Esophagus muscularis mucosa (tissue), 4 donors: Measurements from ENCODE around the gene HES1. TPM values are rescaled to one million over a fixed set of nuclear protein-coding genes. Genes with fewer than 3 reads are reported as not detected.

ENCODE experiments used
- DNase-seq: peaks from one replicate; pipeline ENCODE4 v3.0.0-alpha.2; 2017; ENCODE audit errors: extremely low spot score
- H3K27ac ChIP-seq, 4 donors: fragments of 200-600 bp; sonication (generic); replicated peaks in 1 of 4; 1 replicate in 3 of 4; 2 replicates in 1 of 4; pipeline ENCODE4 v1.5.1; 2016 to 2019; ENCODE audit warnings: mild to moderate bottlenecking in 1 of 4
- H3K27me3 ChIP-seq, 4 donors: fragments of 200-600 bp; sonication (generic); one replicate each; pipeline versions ENCODE4 v1.5.1 to v1.6.0; 2016 to 2019
- H3K36me3 ChIP-seq, 4 donors: fragments of 200-600 bp; sonication (generic); one replicate each; pipeline ENCODE4 v1.5.1; 2016 to 2019
- H3K4me1 ChIP-seq, 4 donors: fragments of 200-600 bp; sonication (generic); one replicate each; pipeline ENCODE4 v1.5.1; 2016 to 2019
- H3K4me3 ChIP-seq, 4 donors: fragments of 200-600 bp; sonication (generic); 1 replicate in 2 of 4; 2 replicates in 2 of 4; pipeline ENCODE4 v1.5.1; 2016 to 2019; ENCODE audit warnings: mild to moderate bottlenecking in 4 of 4, moderate library complexity in 1 of 4
- H3K9me3 ChIP-seq, 4 donors: fragments of 200-600 bp; sonication (generic); 1 replicate in 3 of 4; 2 replicates in 1 of 4; pipeline ENCODE4 v1.5.1; 2016 to 2019
- EP300 ChIP-seq: sonication (generic); formaldehyde crosslinking; IDR thresholded peaks from one replicate; pipeline ENCODE4 v1.6.1; 2017; ENCODE audit warnings: antibody characterized with exemption
- POLR2A ChIP-seq: fragments of 450-650 bp; IDR thresholded peaks from one replicate; pipeline ENCODE4 v1.6.1; 2017; ENCODE audit warnings: antibody characterized with exemption, moderate library complexity, mild to moderate bottlenecking, low read depth
- POLR2AphosphoS5 ChIP-seq, 2 donors: sonication (generic); formaldehyde crosslinking; IDR thresholded peaks; one replicate each; pipeline ENCODE4 v1.6.1; 2017; ENCODE audit warnings: antibody characterized with exemption in 2 of 2
- WGBS: methylation state at CpG from one replicate; pipeline ENCODE4 v1.1.5; 2018; 5-methylcytosine and 5-hydroxymethylcytosine counted together
- intact Hi-C: fragments of 100-400 bp; cut with DNase I; formaldehyde crosslinking; loops from one replicate; pipeline ENCODE4 v1.15.1; 2023
- total RNA-seq, 4 donors: library from RNA; depleted of rRNA; stranded (reverse); fragments of >200 nt; gene quantifications; one replicate each; pipeline versions ENCODE4 v1.1.0 to v1.2.1, GENCODE V29; 2016
- TF ChIP-seq, protein P1 (sequence below), 3 experiments: fragments of 200-600 bp in 2 of 3; fragments of 450-650 bp in 1 of 3; sonication (generic) in 2 of 3; IDR thresholded peaks; one replicate each; pipeline ENCODE4 v1.5.1; 2017 to 2019; ENCODE audit warnings: antibody characterized with exemption in 3 of 3, mild to moderate bottlenecking in 2 of 3, moderate library complexity in 1 of 3

Gene HES1
- total RNA-seq, 4 donors from 2014 or later = 12.0 to 32.3 (median 26.9) TPM

DNA sequence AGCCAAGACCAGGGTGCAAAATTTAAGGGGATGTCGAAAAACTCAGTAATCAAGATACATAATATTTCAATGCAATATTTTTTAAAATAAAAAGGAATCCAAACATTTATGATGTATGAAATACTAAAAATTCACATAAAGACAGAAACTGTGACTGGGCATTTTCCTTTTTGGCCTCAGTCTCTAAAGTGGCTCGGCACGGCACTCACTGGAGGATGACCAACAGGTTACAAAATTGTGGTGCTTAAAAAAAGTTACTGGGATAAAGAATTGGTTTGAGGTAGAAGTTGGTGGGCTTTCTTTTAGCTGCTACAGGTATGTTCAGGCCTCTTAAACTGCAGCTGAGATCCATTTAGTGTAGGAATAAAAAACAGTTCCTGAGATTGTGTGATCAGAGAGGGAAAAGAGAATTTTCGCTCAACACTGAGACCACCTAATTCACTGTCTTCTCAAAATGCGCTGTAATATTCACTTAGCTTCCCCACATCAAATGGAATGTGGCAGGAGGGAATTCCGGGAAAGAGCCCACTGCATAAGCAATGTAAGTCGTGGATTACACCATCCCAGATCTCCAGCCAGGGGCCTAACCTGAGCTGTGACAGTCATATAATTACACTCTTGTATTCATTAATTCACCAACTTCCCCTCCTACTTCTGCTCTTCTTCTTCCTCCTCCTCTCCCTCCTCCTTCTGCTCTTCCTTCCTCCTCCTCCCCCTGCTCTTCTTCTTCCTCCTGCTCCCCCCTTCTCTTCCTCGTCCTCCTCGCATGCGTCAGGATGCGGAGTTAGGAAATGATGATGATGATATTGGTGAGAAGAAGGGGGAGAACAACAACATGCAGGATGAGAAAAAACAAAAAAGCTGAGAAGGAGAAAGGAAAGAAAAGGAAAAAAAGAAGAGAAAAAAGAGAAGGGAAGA, 45.9 kb downstream of the HES1 start:
- no peaks in the 10 kb centered on the region for H3K4me1 ChIP-seq
- no peak overlapping the region for H3K4me3 ChIP-seq
- no peaks in the 10 kb centered on the region for H3K9me3 ChIP-seq
- no peak for DNase-seq
- 88% methylated on average over 11 of the region's 11 CpGs for WGBS
- TF ChIP-seq, protein P1, sequence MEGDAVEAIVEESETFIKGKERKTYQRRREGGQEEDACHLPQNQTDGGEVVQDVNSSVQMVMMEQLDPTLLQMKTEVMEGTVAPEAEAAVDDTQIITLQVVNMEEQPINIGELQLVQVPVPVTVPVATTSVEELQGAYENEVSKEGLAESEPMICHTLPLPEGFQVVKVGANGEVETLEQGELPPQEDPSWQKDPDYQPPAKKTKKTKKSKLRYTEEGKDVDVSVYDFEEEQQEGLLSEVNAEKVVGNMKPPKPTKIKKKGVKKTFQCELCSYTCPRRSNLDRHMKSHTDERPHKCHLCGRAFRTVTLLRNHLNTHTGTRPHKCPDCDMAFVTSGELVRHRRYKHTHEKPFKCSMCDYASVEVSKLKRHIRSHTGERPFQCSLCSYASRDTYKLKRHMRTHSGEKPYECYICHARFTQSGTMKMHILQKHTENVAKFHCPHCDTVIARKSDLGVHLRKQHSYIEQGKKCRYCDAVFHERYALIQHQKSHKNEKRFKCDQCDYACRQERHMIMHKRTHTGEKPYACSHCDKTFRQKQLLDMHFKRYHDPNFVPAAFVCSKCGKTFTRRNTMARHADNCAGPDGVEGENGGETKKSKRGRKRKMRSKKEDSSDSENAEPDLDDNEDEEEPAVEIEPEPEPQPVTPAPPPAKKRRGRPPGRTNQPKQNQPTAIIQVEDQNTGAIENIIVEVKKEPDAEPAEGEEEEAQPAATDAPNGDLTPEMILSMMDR (IDR thresholded peaks at IDR 0.05) = no peak
- no peak for TF ChIP-seq POLR2AphosphoS5 (IDR thresholded peaks at IDR 0.05)
- no peak for TF ChIP-seq EP300
- TF ChIP-seq POLR2A = no peak
- intact Hi-C loops = no loop called here
- H3K27me3 ChIP-seq = no peaks in the 10 kb centered on the region
- H3K27ac ChIP-seq = no peak overlapping the region
- no peaks in the 10 kb centered on the region for H3K36me3 ChIP-seq

GRCh38 chr3:194183271-194183670, 47.3 kb downstream of the HES1 start:
- H3K27me3 ChIP-seq = no peaks in the 10 kb centered on the region
- WGBS = 93% methylated on average over 4 of the region's 4 CpGs
- H3K4me3 ChIP-seq = no peak overlapping the region
- no peak for DNase-seq
- H3K4me1 ChIP-seq = no peaks in the 10 kb centered on the region
- TF ChIP-seq POLR2AphosphoS5 (IDR thresholded peaks at IDR 0.05) = no peak
- TF ChIP-seq, protein P1 (IDR thresholded peaks at IDR 0.05) = no peak
- TF ChIP-seq POLR2A = no peak
- TF ChIP-seq EP300 = no peak
- intact Hi-C loops = no loop called here
- H3K27ac ChIP-seq = no peak overlapping the region
- no peaks in the 10 kb centered on the region for H3K36me3 ChIP-seq
- H3K9me3 ChIP-seq = no peaks in the 10 kb centered on the region

GRCh38 chr3:194184265-194184751, 48.4 kb downstream of the HES1 start:
- H3K36me3 ChIP-seq = no peaks in the 10 kb centered on the region
- 75% methylated on average over 4 of the region's 4 CpGs for WGBS

DNA sequence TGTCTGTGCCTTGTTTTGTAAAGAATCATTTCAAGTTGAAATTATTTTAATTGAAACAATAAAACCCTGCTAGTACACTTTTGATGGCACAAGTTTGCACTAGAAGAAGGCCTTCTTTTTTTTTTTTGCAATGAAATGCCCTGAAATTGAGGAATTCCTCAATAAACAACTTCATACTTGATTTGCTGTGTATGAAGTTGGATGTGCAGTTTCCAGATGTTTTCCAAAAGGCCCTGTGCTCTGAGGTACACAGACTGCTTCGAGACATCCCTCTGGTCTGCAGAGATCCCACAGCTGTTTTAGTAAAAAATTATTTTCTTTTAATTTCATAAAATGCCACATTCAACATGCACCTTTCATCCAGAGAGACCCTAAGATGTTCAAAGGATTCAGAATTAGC, 48.9 kb downstream of the HES1 start:
- TF ChIP-seq POLR2A (no peak), EP300 (no peak), POLR2AphosphoS5 (IDR thresholded peaks at IDR 0.05) (no peak)
- TF ChIP-seq, protein P1 (IDR thresholded peaks at IDR 0.05) = no peak
- DNase-seq = no peak
- intact Hi-C loops = no loop called here
- Histone ChIP-seq H3K27me3 (no peaks in the 10 kb centered on the region), H3K4me1 (peaks cover 0 to 9% (median 7%) of the 10 kb centered on the region in 4 donors), H3K9me3 (no peaks in the 10 kb centered on the region), H3K36me3 (no peaks in the 10 kb centered on the region), H3K4me3 (no peak overlapping the region), H3K27ac (no peak overlapping the region)
- WGBS = 92% methylated on average over 1 of the region's 1 CpG

More at GRCh38 chr3:194184265-194184751, 48.4 kb downstream of the HES1 start:
- no peak overlapping the region for H3K4me3 ChIP-seq
- H3K27ac ChIP-seq = no peak overlapping the region
- no peak for DNase-seq
- H3K9me3 ChIP-seq = no peaks in the 10 kb centered on the region
- no peaks in the 10 kb centered on the region for H3K27me3 ChIP-seq
- intact Hi-C loops = no loop called here
- no peak for TF ChIP-seq POLR2AphosphoS5 (IDR thresholded peaks at IDR 0.05)
- no peak for TF ChIP-seq EP300
- TF ChIP-seq, protein P1 (IDR thresholded peaks at IDR 0.05) = no peak
- no peak for TF ChIP-seq POLR2A
- H3K4me1 ChIP-seq = peaks cover 0 to 5% (median 3%) of the 10 kb centered on the region in 4 donors
